GM21390 (cell line): ENCODE measurements around the gene PLBD2.

Experiments
- ATAC-seq: cut with Tn5 transposase; IDR thresholded peaks from one replicate; pipeline ENCODE4 v1.9.1; 2021; ENCODE audit not compliant: unreplicated experiment

PLBD2 gene

GRCh38 chr12:113414519-113415038 is 56.2 kb downstream of the PLBD2 start:
- ATAC-seq = no peak

GRCh38 chr12:113416091-113416754 is 57.8 kb downstream of the PLBD2 start:
- ATAC-seq = no peak

- no peak for ATAC-seq
Measured at GRCh38 chr12:113418213-113418879, 60.0 kb downstream of the PLBD2 start.

- no peak for ATAC-seq
Measured at GRCh38 chr12:113420996-113421595, 62.7 kb downstream of the PLBD2 start.

- peak; percentile 90 for ATAC-seq
Measured at GRCh38 chr12:113422030-113422885, 63.9 kb downstream of the PLBD2 start, which contains the start of gene SDSL. Gene SDSL, plus strand, starts transcription at chr12:113422380. Its CDS starts 5,603 bp downstream, at chr12:113427983.

GRCh38 chr12:113422886-113423669 is 64.7 kb downstream of the PLBD2 start:
- no peak for ATAC-seq

GRCh38 chr12:113424456-113424855 is 66.1 kb downstream of the PLBD2 start:
- no peak for ATAC-seq

- ATAC-seq = no peak
Measured at GRCh38 chr12:113424915-113425823, 66.8 kb downstream of the PLBD2 start.

- ATAC-seq = no peak
Measured at GRCh38 chr12:113425960-113426453, 67.6 kb downstream of the PLBD2 start.

GRCh38 chr12:113427882-113428281 is 69.5 kb downstream of the PLBD2 start:
- no peak for ATAC-seq

- ATAC-seq = no peak
Measured at GRCh38 chr12:113428482-113428881, 70.1 kb downstream of the PLBD2 start.

GRCh38 chr12:113432986-113433385 is 74.6 kb downstream of the PLBD2 start:
- no peak for ATAC-seq

GRCh38 chr12:113435367-113435766 is 77.0 kb downstream of the PLBD2 start:
- no peak for ATAC-seq

GRCh38 chr12:113436586-113436985 is 78.2 kb downstream of the PLBD2 start:
- ATAC-seq = no peak

GRCh38 chr12:113436993-113437728 is 78.8 kb downstream of the PLBD2 start:
- no peak for ATAC-seq

GRCh38 chr12:113437729-113438100 is 79.3 kb downstream of the PLBD2 start:
- ATAC-seq = no peak

GRCh38 chr12:113438523-113439300 is 80.3 kb downstream of the PLBD2 start:
- no peak for ATAC-seq

GRCh38 chr12:113439301-113439597 is 80.9 kb downstream of the PLBD2 start:
- ATAC-seq = no peak
